HG03135 (cell line): ENCODE data around the gene OR10S1.
"Not testable (repeated sequence)": the region's sequence is repeated elsewhere in the genome, so short reads cannot be mapped to it uniquely, and the experiment has no call there.

ENCODE experiments used
- ATAC-seq: cut with Tn5 transposase; IDR thresholded peaks from one replicate; pipeline ENCODE4 v1.9.1; 2021; ENCODE audit warnings: mild to moderate bottlenecking, moderate library complexity; ENCODE audit not compliant: unreplicated experiment

Gene OR10S1, protein sequence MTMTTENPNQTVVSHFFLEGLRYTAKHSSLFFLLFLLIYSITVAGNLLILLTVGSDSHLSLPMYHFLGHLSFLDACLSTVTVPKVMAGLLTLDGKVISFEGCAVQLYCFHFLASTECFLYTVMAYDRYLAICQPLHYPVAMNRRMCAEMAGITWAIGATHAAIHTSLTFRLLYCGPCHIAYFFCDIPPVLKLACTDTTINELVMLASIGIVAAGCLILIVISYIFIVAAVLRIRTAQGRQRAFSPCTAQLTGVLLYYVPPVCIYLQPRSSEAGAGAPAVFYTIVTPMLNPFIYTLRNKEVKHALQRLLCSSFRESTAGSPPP

DNA sequence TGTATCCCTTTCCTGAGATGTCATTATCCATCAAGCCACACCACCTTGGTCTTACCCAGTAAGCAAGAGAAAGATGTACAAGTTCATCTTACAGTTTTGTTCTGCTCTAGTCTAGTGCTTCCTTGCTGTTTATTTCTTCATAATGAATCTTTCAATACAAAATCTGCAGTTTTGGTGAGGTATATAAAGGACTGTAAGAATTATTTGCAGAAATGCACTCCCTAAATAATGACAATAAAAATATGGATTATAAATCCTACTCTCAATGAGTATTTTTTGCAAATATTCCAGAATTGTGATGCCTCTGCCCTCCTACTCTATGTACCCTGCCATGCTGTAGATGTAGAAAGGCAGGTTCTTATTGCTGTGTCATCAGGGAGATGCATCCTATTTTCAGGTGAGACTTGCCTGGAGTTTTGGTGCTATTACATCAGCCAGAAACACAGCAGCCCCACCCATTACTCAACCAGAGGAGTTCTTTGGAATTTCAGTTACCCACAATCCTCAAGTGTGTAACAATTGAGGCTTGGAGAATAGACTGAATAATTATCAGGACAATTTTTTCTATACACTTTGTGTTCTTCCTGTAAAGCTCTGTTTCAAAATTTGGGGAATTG, at the start of gene OR10S1:
TSS of gene OR10S1 (minus strand) at position 51 of the 617 bp plus-strand sequence. CDS start 117 bp downstream, outside the sequence.
- ATAC-seq, result no peak

DNA sequence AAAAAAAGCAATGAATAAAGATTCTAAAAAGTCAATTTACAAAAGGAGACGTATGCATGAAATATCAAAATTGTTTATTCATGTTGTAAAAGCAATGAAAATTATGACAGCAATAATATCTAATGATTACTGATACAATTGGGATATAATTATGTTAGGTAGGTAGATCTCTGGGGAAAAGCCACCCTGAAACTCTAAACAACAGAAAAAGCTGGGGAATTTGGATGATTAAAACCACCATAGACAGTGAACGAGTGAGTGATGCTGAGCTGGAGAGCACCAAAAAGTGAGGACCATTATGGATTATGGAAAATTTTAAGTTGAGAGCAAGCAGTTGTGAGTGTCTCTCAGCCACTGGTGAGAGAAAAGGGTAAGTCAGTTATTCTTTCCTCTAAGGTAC, 48.9 kb upstream of the OR10S1 start, which contains the start of gene OR10G8:
TSS of gene OR10G8 (plus strand) at position 301 of the 400 bp plus-strand sequence. CDS start 2,825 bp downstream, outside the sequence.
- ATAC-seq, result no peak

DNA sequence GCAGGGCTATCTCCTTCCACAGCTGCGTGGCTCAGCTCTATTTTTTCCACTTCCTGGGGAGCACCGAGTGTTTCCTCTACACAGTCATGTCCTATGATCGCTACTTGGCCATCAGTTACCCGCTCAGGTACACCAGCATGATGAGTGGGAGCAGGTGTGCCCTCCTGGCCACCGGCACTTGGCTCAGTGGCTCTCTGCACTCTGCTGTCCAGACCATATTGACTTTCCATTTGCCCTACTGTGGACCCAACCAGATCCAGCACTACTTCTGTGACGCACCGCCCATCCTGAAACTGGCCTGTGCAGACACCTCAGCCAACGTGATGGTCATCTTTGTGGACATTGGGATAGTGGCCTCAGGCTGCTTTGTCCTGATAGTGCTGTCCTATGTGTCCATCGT, 38.3 kb upstream of the OR10S1 start:
- ATAC-seq, result not testable (repeated sequence)

DNA sequence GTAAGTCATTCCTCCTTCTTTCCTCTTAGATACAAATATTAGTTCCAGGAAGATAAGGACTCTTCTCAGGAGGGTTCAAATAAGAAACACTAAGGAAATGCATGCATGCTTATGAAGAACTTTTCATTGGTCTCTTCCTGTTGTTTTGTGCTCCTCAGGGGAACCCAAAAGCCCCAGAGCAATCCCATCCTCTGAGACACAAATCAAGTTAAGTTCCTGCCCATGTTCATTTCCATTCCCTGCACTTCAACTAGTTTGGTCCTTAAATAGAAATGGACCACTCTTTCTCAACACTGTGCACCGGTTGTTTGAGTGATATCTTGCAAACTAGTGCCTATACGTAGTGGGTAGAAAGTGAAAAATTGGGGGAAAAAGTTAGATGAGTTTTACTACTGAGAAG, 35.1 kb upstream of the OR10S1 start, which contains the start of gene OR10G4:
TSS of gene OR10G4 (plus strand) at position 301 of the 400 bp plus-strand sequence. CDS start 2,578 bp downstream, outside the sequence.
- ATAC-seq, result no peak

DNA sequence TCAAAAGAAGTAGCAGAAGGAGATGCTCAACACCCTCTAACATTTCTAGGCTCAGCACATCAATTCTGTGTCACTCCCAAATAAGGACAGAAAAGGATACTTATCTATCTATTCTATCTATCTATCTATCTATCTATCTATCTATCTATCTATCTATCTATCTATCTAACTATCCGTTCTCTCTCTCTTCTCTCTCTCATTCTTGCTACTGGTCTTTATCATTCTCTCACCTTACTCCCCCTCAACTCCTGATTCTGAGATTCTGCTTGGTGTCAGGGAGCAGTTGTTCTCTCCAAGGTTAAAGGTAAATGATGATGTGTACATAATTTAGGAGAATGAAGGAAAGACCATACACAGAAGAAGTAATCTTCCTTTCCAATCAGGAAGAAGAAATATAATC, 17.5 kb upstream of the OR10S1 start, which contains the start of gene OR10G6:
TSS of gene OR10G6 (minus strand) at position 43 of the 400 bp plus-strand sequence. CDS start at position 43, 0 bp downstream.
- ATAC-seq, result no peak

DNA sequence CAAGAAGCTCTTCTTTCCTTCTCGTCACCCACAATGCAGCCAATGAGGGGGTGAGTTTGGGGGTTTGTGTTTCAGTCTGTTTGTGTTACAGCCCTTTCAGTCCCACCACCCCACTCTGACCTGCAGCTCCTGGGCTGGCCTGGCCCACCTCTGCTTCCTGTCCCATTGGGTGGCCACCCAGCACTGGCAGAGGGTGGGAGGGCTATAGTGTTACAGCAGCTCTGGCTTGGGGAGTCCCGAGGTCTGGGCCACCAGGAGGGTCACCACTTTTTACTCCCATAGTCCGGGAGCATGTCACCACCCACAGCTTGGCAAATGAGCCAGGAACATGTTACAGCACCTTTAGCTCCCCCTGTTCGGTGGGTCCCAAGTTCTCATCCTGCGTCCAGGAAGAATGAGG, 1.7 kb upstream of the OR10S1 start:
- ATAC-seq, result no peak

DNA sequence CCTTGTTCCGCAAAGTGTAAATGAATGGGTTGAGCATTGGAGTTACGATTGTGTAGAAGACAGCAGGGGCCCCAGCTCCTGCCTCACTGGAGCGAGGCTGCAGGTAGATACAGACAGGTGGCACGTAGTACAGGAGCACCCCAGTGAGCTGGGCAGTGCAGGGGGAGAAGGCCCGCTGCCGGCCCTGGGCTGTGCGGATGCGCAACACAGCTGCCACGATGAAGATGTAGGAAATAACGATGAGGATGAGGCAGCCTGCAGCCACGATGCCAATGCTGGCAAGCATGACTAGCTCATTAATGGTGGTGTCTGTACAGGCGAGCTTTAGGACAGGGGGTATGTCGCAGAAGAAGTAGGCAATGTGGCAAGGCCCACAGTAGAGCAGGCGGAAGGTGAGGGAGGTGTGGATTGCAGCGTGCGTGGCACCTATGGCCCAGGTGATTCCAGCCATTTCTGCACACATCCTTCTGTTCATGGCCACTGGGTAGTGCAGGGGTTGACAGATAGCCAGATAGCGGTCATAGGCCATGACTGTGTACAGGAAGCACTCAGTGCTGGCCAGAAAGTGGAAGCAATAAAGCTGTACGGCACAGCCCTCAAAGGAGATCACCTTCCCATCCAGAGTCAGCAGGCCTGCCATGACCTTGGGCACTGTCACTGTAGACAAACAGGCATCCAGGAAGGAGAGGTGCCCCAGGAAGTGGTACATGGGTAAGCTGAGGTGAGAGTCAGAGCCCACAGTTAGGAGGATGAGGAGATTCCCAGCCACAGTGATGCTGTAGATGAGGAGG, 616 bp downstream of the OR10S1 start:
- ATAC-seq, result no peak

DNA sequence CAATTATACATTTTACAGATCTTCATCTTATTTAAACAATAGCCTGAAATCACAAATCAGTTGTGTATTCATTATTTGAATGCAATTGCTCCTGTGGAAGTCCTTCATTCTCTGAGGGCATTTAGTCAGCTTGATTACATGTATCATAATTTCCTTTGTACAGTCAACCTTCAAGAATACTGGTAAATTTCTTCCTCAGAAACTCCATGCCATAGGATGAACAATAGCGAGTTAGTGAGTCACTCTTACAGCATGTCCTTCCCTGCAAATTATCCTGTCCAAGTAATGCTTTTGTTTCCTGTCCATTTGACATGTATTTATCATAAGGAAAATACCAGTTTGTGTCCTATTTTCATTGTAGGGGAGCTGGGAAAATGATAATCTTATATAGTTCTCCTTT, 3.8 kb downstream of the OR10S1 start:
- no peak for ATAC-seq

DNA sequence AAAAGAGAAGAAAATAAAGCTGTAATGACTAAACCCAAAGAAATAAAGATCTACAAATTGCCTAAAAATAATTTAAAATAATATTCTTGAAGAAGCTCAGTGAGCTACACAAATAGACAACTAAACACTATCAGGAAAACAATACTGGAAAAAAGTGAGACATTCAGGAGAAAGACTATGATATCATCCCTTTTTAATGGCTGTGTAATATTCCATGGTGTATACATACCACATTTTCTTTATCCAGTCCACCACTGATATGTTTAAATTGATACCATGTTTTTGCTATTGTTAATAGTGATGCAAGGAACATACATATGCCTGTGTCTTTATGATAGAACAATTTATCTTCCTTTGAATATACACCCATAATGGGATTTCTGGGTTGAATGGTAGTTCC, 20.8 kb downstream of the OR10S1 start:
- ATAC-seq, result no peak

DNA sequence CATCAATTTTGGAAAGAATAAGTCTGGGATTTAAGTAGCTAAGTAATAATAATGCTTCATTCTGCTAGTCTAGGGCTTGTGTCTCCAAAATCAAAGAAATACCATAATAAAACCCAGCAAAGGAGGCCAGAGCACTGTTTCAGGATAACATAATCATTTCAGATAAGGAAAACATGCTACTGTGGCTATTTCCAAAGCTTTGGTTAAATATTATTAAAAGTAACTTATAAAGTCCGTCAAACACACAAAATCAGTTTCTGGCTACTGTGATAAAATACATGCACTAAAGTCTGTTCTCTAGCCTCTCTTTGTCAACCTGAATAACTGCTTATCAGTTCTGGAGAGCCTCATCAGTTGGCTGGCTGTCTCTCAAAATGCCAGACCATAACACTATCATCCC, 32.4 kb downstream of the OR10S1 start:
- ATAC-seq, result no peak

DNA sequence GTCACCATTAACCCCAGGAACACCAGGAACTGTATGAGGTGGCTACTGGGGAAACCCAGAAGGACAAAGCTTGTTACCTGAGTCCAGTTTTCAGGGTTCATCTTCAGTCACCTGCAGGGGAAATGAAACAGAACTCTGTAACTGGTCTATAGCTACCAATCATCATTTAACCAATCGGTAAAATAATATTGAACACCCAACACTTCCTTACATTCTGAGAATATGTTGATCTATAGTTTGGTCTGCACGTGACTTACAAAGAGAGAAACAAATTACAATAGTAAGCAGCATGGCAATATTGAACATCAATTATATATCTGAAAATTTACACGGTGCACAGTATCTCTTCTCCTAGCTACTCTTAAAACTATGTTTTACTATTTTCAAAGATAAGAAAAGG, 33.8 kb downstream of the OR10S1 start, which contains the start of gene OR6T1:
TSS of gene OR6T1 (minus strand) at position 101 of the 400 bp plus-strand sequence. CDS start at position 101, 0 bp downstream.
- ATAC-seq, result no peak

DNA sequence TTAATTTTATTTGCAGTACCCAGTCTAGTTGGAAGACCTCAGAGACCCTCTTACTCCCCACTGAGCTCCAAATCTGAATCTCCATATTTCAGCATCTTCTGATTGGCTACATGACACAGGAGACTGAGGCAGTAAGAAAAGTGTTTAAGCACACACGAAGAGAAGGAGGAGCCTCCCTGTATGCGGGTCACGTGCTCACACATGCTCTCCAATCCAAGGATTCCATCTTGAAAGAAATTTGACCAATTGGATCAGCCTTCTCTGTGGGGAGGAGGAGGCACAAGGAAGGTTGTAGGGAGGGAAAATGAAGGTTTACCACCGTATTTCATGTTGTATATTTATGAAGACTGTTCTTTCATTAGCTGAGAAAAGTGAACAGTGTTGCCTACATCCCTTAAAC, 35.2 kb downstream of the OR10S1 start:
- no peak for ATAC-seq

DNA sequence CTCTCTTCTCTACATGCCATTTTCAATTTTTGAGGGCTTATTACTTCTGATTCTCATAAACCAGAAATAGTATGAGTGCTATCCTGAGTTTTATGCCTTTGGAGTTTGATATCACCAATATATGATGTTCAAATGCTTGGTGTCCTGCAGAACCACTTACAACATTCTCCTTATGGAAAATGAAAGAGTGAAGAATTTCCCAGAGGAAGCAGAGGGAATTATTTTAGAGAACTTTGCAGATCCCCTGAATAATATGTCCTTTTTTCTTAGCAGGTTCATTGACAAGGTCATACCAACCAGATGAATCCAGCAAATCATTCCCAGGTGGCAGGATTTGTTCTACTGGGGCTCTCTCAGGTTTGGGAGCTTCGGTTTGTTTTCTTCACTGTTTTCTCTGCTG, 38.3 kb downstream of the OR10S1 start, which contains the start of gene OR4D5:
TSS of gene OR4D5 (plus strand) at position 301 of the 400 bp plus-strand sequence. CDS start at position 301, 0 bp downstream.
- no peak for ATAC-seq
